AG10803 (cell line): Measurements from ENCODE around the gene CCT4.
"Not testable (repeated sequence)": the region's sequence is repeated elsewhere in the genome, so short reads cannot be mapped to it uniquely, and the experiment has no call there.

ENCODE experiments used
- DNase-seq: peaks from one replicate; pipeline ENCODE4 v3.0.0; 2010; ENCODE audit warnings: low read depth
- H3K4me3 ChIP-seq: 2 replicates; pipeline ENCODE4 v1.5.1; 2011; ENCODE audit warnings: mild to moderate bottlenecking, low read length, control low read depth
- CTCF ChIP-seq: conservative IDR thresholded peaks from 2 replicates; pipeline ENCODE4 v1.5.1; 2011; ENCODE audit warnings: mild to moderate bottlenecking, low read length, control low read depth, inconsistent platforms

The CCT4 gene

GRCh38 chr2:61854564-61855317 is 33.7 kb downstream of the CCT4 start:
- TF ChIP-seq CTCF: no peak
- DNase-seq: peak; percentile 95
- H3K4me3 ChIP-seq: peak overlapping the region; percentile 94

- no peak for TF ChIP-seq CTCF
- DNase-seq: peak; percentile 69
- H3K4me3 ChIP-seq: peak within 1 kb of the TSS; percentile 94
These were observed 34.5 kb downstream of the CCT4 start, which contains the start of gene FAM161A for GRCh38 chr2:61853847-61854563. Gene FAM161A, minus strand, starts transcription at chr2:61854060. Its CDS starts 19 bp downstream, at chr2:61854041.

- no peak for TF ChIP-seq CTCF
- peak overlapping the region; percentile 94 for H3K4me3 ChIP-seq
- DNase-seq: no peak
These were observed 35.2 kb downstream of the CCT4 start for GRCh38 chr2:61853086-61853846.

GRCh38 chr2:61851270-61851669 is 37.2 kb downstream of the CCT4 start:
- not testable (repeated sequence) for H3K4me3 ChIP-seq, DNase-seq

GRCh38 chr2:61845320-61845719 is 43.1 kb downstream of the CCT4 start:
- no peak for DNase-seq
- TF ChIP-seq CTCF: no peak
- H3K4me3 ChIP-seq: no peak overlapping the region

GRCh38 chr2:61841286-61841685 is 47.2 kb downstream of the CCT4 start:
- peak; percentile 23 for DNase-seq
- no peak for TF ChIP-seq CTCF
- H3K4me3 ChIP-seq: no peak overlapping the region

- no peak for TF ChIP-seq CTCF
- H3K4me3 ChIP-seq: no peak overlapping the region
- no peak for DNase-seq
These were observed 53.6 kb downstream of the CCT4 start for GRCh38 chr2:61834893-61835292.
